MM.1S (cell line): ENCODE measurements around the gene CALML5.

Experiments used
- EZH2 ChIP-seq: fragments of 300-600 bp; sonication (generic); optimal IDR thresholded peaks from 2 replicates; pipeline ENCODE3; 2017; ENCODE audit warnings: low read depth, mild to moderate bottlenecking, antibody characterized with exemption, low read length, mixed read lengths
- EZH2phosphoT487 ChIP-seq: fragments of 300-600 bp; sonication (generic); IDR thresholded peaks from 2 replicates; pipeline ENCODE4 v1.6.1; 2018; ENCODE audit warnings: antibody characterized with exemption, low read length
- TF ChIP-seq, protein P1 (sequence below): fragments of 300-600 bp; sonication (generic); IDR thresholded peaks from 2 replicates; pipeline ENCODE4 v1.5.1; 2016; ENCODE audit warnings: antibody characterized with exemption, low read length, mixed read lengths

DNA sequence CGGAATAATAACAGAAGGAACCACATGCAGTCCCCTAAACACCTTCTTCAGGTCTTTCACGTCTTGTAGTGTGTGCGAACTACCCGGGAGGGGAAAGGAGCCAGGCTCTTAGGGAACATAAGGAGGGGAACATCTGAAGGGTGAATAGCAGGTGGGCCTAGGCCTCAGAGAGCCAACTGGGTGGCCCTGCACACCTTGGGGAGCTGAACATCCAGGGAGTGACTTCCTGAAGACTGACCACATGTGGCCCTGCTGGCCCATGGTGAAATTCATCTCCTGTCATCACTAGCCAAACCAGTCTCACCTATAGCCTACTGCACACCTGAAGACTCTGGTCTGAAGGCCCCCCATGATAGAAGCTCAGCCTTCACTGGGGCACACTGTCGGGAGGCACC lies 31.0 kb upstream of the CALML5 start:
- TF ChIP-seq EZH2 (no peak), EZH2phosphoT487 (no peak)
- TF ChIP-seq, protein P1, sequence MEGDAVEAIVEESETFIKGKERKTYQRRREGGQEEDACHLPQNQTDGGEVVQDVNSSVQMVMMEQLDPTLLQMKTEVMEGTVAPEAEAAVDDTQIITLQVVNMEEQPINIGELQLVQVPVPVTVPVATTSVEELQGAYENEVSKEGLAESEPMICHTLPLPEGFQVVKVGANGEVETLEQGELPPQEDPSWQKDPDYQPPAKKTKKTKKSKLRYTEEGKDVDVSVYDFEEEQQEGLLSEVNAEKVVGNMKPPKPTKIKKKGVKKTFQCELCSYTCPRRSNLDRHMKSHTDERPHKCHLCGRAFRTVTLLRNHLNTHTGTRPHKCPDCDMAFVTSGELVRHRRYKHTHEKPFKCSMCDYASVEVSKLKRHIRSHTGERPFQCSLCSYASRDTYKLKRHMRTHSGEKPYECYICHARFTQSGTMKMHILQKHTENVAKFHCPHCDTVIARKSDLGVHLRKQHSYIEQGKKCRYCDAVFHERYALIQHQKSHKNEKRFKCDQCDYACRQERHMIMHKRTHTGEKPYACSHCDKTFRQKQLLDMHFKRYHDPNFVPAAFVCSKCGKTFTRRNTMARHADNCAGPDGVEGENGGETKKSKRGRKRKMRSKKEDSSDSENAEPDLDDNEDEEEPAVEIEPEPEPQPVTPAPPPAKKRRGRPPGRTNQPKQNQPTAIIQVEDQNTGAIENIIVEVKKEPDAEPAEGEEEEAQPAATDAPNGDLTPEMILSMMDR = no peak
